ENCODE results near the gene RIPPLY3.
"Not testable (repeated sequence)": the region's sequence is repeated elsewhere in the genome, so short reads cannot be mapped to it uniquely, and the experiment has no call there.

RIPPLY3 gene

GRCh38 chr21:36988536-36988935 is 18.0 kb upstream of the RIPPLY3 start:
- no peaks in the 10 kb centered on the region for H3K9me3 ChIP-seq
- H3K36me3 ChIP-seq: no peaks in the 10 kb centered on the region
- TF ChIP-seq CTCF (IDR thresholded peaks at IDR 0.05): no peak
- no peak overlapping the region for H3K4me3 ChIP-seq (ENCODE audit: low read depth in 1 of 2, low read length in 1 of 2)
- H3K27me3 ChIP-seq: peaks cover 57% of the 10 kb centered on the region
- no peak overlapping the region for H3K27ac ChIP-seq
- peaks cover 3 to 4% of the 10 kb centered on the region in 2 experiments for H3K4me1 ChIP-seq (ENCODE audit: control insufficient read depth in 1 of 2, insufficient read depth in 1 of 2, low read depth in 1 of 2, low read length in 1 of 2)

- H3K27me3 ChIP-seq: peaks cover 64% of the 10 kb centered on the region
These were observed 17.3 kb upstream of the RIPPLY3 start for GRCh38 chr21:36989199-36989698.

DNA sequence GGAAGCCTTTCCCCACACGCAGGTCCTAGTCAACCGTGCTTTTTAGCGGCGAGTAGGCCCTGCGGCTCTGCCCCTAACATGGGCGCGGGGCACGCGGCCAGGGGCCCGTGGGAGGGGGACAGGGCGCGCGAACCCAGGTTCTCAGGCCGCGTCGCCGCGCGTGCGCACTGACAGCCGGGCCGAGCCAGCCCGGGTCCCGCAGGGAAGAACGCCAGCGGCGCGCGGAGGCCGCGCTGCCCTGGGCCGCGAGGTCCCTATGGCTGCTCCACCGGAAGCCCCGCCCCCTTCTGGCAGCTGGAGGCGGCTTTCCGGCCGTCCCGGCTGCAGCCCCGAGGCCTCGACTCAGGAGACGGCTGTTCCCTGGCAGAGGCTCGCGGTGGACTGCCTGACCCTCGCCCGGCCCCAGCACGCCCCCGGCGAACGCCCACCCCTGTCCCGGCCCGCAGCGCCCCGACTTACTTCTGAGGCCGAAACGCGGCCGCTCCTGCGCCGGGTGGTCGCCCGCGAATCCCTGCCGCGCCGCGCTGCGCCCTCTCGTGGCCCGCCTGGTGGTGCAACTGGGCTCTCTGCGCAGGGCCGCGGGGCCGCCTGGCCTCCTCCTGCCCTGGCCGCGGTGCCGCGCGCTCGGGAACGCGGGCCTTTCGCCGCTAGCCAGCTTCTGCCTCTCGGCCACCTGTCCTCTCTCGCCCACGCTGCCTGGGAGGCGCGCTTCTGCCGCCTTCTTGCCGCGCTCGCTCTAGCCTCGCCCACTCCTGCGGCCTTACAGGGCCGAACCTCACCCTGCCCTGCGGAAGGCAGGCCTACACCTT is 16.6 kb upstream of the RIPPLY3 start:
- Histone ChIP-seq H3K36me3 (no peaks in the 10 kb centered on the region), H3K27me3 (peaks cover 71% of the 10 kb centered on the region), H3K27ac (no peak overlapping the region), H3K9me3 (no peaks in the 10 kb centered on the region), H3K4me3 (ENCODE audit: low read depth in 1 of 2, low read length in 1 of 2) (peak overlapping the region; percentile 57 to 59), H3K4me1 (ENCODE audit: control insufficient read depth in 1 of 2, insufficient read depth in 1 of 2, low read depth in 1 of 2, low read length in 1 of 2) (peaks cover 3 to 4% of the 10 kb centered on the region in 2 experiments)
- peak; percentile 34 for TF ChIP-seq CTCF (IDR thresholded peaks at IDR 0.05)

More at GRCh38 chr21:36989199-36989698, 17.3 kb upstream of the RIPPLY3 start:
- H3K4me1 ChIP-seq (ENCODE audit: control insufficient read depth in 1 of 2, insufficient read depth in 1 of 2, low read depth in 1 of 2, low read length in 1 of 2); H3K9me3 ChIP-seq; H3K27ac ChIP-seq; H3K36me3 ChIP-seq: not testable (repeated sequence)
- peak overlapping the region; percentile 57 to 59 for H3K4me3 ChIP-seq (ENCODE audit: low read depth in 1 of 2, low read length in 1 of 2)

- Histone ChIP-seq H3K9me3 (no peaks in the 10 kb centered on the region), H3K4me1 (ENCODE audit: control insufficient read depth in 1 of 2, insufficient read depth in 1 of 2, low read depth in 1 of 2, low read length in 1 of 2) (peaks cover 3 to 4% of the 10 kb centered on the region in 2 experiments), H3K27me3 (peaks cover 78% of the 10 kb centered on the region), H3K36me3 (no peaks in the 10 kb centered on the region), H3K4me3 (ENCODE audit: low read depth in 1 of 2, low read length in 1 of 2) (peak overlapping the region in 1 of 2 experiments; percentile 57), H3K27ac (no peak overlapping the region)
- TF ChIP-seq CTCF (IDR thresholded peaks at IDR 0.05): no peak
These were observed 15.8 kb upstream of the RIPPLY3 start for GRCh38 chr21:36990508-36991205.

DNA sequence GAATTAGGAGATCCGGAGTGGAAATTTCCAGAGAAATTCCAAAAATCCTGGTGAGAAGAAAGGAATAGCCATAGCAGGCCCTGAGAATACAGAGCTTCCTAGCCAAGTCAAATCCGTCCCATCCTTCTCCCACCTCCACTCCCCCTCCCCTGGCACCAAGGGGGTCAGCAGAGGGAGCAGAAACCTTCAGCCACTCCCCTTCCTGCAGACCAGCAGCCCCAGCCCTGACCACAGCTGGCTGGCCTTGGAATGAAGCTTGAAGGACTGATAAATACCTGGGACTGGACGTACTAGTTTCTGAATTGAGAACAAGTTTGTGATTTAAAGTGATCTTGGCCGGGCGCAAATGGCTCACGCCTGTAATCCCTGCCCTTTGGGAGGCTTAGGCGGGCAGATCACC is 13.8 kb upstream of the RIPPLY3 start:
- Histone ChIP-seq H3K4me3 (ENCODE audit: low read depth in 1 of 2, low read length in 1 of 2) (no peak overlapping the region), H3K27ac (no peak overlapping the region), H3K36me3 (no peaks in the 10 kb centered on the region), H3K27me3 (peaks cover 85% of the 10 kb centered on the region), H3K9me3 (no peaks in the 10 kb centered on the region), H3K4me1 (ENCODE audit: control insufficient read depth in 1 of 2, insufficient read depth in 1 of 2, low read depth in 1 of 2, low read length in 1 of 2) (peaks cover 3 to 4% of the 10 kb centered on the region in 2 experiments)
- no peak for TF ChIP-seq CTCF (IDR thresholded peaks at IDR 0.05)

Data from neutrophil (primary cell).